HEK293 (cell line): Measurements from ENCODE around the gene RPS6KC1.

Source experiments
- CTCF ChIA-PET: fragments of 350-600 bp; formaldehyde crosslinking; extraction: SDS; loops from one replicate; lab custom pipeline; 2021; ENCODE audit warnings: antibody characterized with exemption; lab: Yijun Ruan, JAX
- POLR2A ChIA-PET: fragments of 300-600 bp; formaldehyde crosslinking; extraction: SDS; loops from one replicate; lab custom pipeline; 2020; ENCODE audit warnings: antibody characterized with exemption, inconsistent platforms; lab: Yijun Ruan, JAX
- H3K27ac ChIP-seq: fragments of 200-500 bp; sonication (Bioruptor generic); 2 replicates; pipeline ENCODE4 v1.5.1; 2014; ENCODE audit warnings: low read depth, low read length, control low read depth, inconsistent platforms; ENCODE audit errors: extremely low read depth
- H3K36me3 ChIP-seq, 2 experiments: fragments of 200-500 bp in 1 of 2; sonication (Bioruptor generic) in 1 of 2; 1 replicate in 1 of 2; 2 replicates in 1 of 2; pipeline ENCODE4 v1.5.1; 2014 to 2017; ENCODE audit warnings: inconsistent platforms in 2 of 2, low read length in 2 of 2; ENCODE audit not compliant: control insufficient read depth in 2 of 2, insufficient read depth in 1 of 2
- H3K4me1 ChIP-seq: fragments of 200-500 bp; sonication (Bioruptor generic); 2 replicates; pipeline ENCODE4 v1.5.1; 2014; ENCODE audit warnings: mild to moderate bottlenecking, low read length, inconsistent platforms; ENCODE audit not compliant: control insufficient read depth, insufficient read depth
- H3K4me3 ChIP-seq: 2 replicates; pipeline ENCODE4 v1.5.1; 2011; ENCODE audit warnings: low read depth, mild to moderate bottlenecking, control low read depth, low read length, moderate library complexity
- H3K9me3 ChIP-seq: fragments of 200-500 bp; sonication (Bioruptor generic); 2 replicates; pipeline ENCODE4 v1.5.1; 2014; ENCODE audit warnings: low read depth, low read length, inconsistent platforms; ENCODE audit not compliant: control insufficient read depth, insufficient read depth
- BCL11B ChIP-seq: fragments of 450-650 bp; formaldehyde crosslinking; IDR thresholded peaks from 2 replicates; pipeline ENCODE4 v1.5.1; 2016; ENCODE audit warnings: low read depth, missing biosample characterization, missing genetic modification characterization
- GLI4 ChIP-seq: fragments of 450-650 bp; formaldehyde crosslinking; IDR thresholded peaks from 2 replicates; pipeline ENCODE4 v1.5.1; 2016; ENCODE audit warnings: missing biosample characterization, missing genetic modification characterization
- TCF7L2 ChIP-seq: IDR thresholded peaks from 2 replicates; pipeline ENCODE4 v1.6.1; 2011; ENCODE audit warnings: low read depth, mild to moderate bottlenecking, inconsistent platforms, low read length, moderate library complexity, borderline replicate concordance
- ZBTB21 ChIP-seq: fragments of 450-650 bp; formaldehyde crosslinking; IDR thresholded peaks from 2 replicates; pipeline ENCODE4 v1.5.1; 2017; ENCODE audit warnings: missing biosample characterization, missing genetic modification characterization
- ZFP41 ChIP-seq: fragments of 450-650 bp; formaldehyde crosslinking; IDR thresholded peaks from 2 replicates; pipeline ENCODE4 v1.5.1; 2016; ENCODE audit warnings: missing biosample characterization, missing genetic modification characterization, borderline replicate concordance
- ZNF10 ChIP-seq: fragments of 450-650 bp; formaldehyde crosslinking; IDR thresholded peaks from 2 replicates; pipeline ENCODE4 v1.5.1; 2017; ENCODE audit warnings: missing biosample characterization, missing genetic modification characterization
- ZNF112 ChIP-seq: fragments of 450-650 bp; formaldehyde crosslinking; IDR thresholded peaks from 2 replicates; pipeline ENCODE4 v1.5.0; 2017; ENCODE audit warnings: missing biosample characterization, missing genetic modification characterization
- ZNF175 ChIP-seq: fragments of 450-650 bp; formaldehyde crosslinking; IDR thresholded peaks from 2 replicates; pipeline ENCODE4 v1.5.1; 2016; ENCODE audit warnings: missing biosample characterization, missing genetic modification characterization
- ZNF19 ChIP-seq: fragments of 450-650 bp; formaldehyde crosslinking; IDR thresholded peaks from 2 replicates; pipeline ENCODE4; 2016; ENCODE audit warnings: missing biosample characterization, missing genetic modification characterization, low read depth
- ZNF211 ChIP-seq: fragments of 450-650 bp; formaldehyde crosslinking; IDR thresholded peaks from 2 replicates; pipeline ENCODE4 v1.5.1; 2016; ENCODE audit warnings: low read depth, missing biosample characterization, missing genetic modification characterization
- ZNF214 ChIP-seq: fragments of 450-650 bp; formaldehyde crosslinking; IDR thresholded peaks from 2 replicates; pipeline ENCODE4 v1.5.1; 2017; ENCODE audit warnings: missing biosample characterization, mild to moderate bottlenecking, missing genetic modification characterization, borderline replicate concordance
- ZNF266 ChIP-seq: fragments of 450-650 bp; formaldehyde crosslinking; IDR thresholded peaks from 2 replicates; pipeline ENCODE4 v1.5.1; 2016; ENCODE audit warnings: missing biosample characterization, missing genetic modification characterization, low read depth
- ZNF335 ChIP-seq: fragments of 450-650 bp; formaldehyde crosslinking; conservative IDR thresholded peaks from 2 replicates; pipeline ENCODE4 v1.5.1; 2016; ENCODE audit warnings: missing biosample characterization, missing genetic modification characterization
- ZNF366 ChIP-seq: fragments of 450-650 bp; formaldehyde crosslinking; conservative IDR thresholded peaks from 2 replicates; pipeline ENCODE4 v1.5.1; 2016; ENCODE audit warnings: missing biosample characterization, missing genetic modification characterization
- ZNF48 ChIP-seq: fragments of 450-650 bp; formaldehyde crosslinking; IDR thresholded peaks from 2 replicates; pipeline ENCODE4 v1.5.1; 2016; ENCODE audit warnings: missing biosample characterization, missing genetic modification characterization
- ZNF501 ChIP-seq: fragments of 450-650 bp; formaldehyde crosslinking; IDR thresholded peaks from 2 replicates; pipeline ENCODE4 v1.5.1; 2016; ENCODE audit warnings: missing biosample characterization, missing genetic modification characterization
- ZNF610 ChIP-seq: fragments of 450-650 bp; formaldehyde crosslinking; IDR thresholded peaks from 2 replicates; pipeline ENCODE4 v1.5.1; 2016; ENCODE audit warnings: missing biosample characterization, missing genetic modification characterization, borderline replicate concordance
- ZNF624 ChIP-seq: fragments of 450-650 bp; formaldehyde crosslinking; IDR thresholded peaks from 2 replicates; pipeline ENCODE4 v1.5.1; 2017; ENCODE audit warnings: missing biosample characterization, missing genetic modification characterization
- ZNF677 ChIP-seq: fragments of 450-650 bp; IDR thresholded peaks from 2 replicates; pipeline ENCODE4 v1.5.0; 2018; ENCODE audit warnings: missing biosample characterization, mild to moderate bottlenecking, missing genetic modification characterization, moderate library complexity
- ZNF785 ChIP-seq: fragments of 450-650 bp; formaldehyde crosslinking; IDR thresholded peaks from 2 replicates; pipeline ENCODE4 v1.5.1; 2016; ENCODE audit warnings: missing biosample characterization, missing genetic modification characterization
- TF ChIP-seq, protein P1 (sequence below): fragments of 450-650 bp; formaldehyde crosslinking; IDR thresholded peaks from 2 replicates; pipeline ENCODE4 v1.5.1; 2016; ENCODE audit warnings: missing biosample characterization, missing genetic modification characterization
- TF ChIP-seq, protein P2 (sequence below): fragments of 450-650 bp; formaldehyde crosslinking; IDR thresholded peaks from 2 replicates; pipeline ENCODE4 v1.5.1; 2017; ENCODE audit warnings: missing biosample characterization, missing genetic modification characterization
- TF ChIP-seq, protein P3 (sequence below): fragments of 450-650 bp; formaldehyde crosslinking; IDR thresholded peaks from 2 replicates; pipeline ENCODE4 v1.5.1; 2016; ENCODE audit warnings: missing biosample characterization, missing genetic modification characterization, borderline replicate concordance
- TF ChIP-seq, protein P4 (sequence below): fragments of 450-650 bp; formaldehyde crosslinking; IDR thresholded peaks from 2 replicates; pipeline ENCODE4 v1.5.1; 2016; ENCODE audit warnings: missing biosample characterization, missing genetic modification characterization

Gene RPS6KC1

DNA sequence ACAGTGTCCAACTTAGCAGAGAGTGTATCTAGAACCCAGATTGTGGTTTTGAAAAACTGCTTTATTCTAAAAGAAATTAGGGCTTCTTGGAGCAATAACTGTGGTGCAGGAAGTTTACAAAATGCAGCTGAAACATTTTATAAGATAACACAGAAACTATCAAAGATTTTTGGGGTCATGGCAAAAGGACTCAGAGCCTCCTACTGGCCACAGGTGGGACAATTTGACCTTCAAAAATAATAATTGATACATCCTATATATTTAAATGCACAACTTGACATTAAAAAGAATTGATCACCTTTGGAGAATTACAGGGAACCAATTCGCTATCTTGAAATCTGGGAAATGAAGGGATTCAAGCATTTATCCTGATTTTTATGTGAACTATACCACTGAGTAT lies 235.2 kb downstream of the RPS6KC1 start (continued):
- no peak for TF ChIP-seq ZNF112 (tag by site-specific recombination)
- TF ChIP-seq BCL11B (tag by site-specific recombination): no peak
- TF ChIP-seq, all 188 proteins: peak for 0

DNA sequence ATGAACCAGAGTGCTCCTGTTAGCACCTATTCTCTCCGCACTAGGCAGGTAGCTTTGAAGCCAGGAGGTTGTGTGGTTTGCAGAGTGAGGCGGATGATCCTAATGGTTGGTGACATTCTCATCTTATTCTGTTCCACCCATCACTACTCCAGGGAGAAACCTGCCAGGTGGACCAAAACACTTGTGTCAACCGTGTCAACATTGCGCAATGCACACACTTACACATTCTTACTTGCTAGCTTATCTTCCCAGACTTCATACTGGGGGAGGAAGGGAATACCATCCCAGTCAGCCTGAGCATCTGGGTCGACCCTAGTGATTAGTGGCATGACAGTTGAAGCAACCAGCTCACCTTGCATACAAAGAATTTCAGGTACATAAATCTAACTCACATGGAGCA lies 236.9 kb downstream of the RPS6KC1 start:
- ChIA-PET CTCF (no interaction called here), POLR2A (no interaction called here)
- H3K27ac ChIP-seq: no peak overlapping the region

DNA sequence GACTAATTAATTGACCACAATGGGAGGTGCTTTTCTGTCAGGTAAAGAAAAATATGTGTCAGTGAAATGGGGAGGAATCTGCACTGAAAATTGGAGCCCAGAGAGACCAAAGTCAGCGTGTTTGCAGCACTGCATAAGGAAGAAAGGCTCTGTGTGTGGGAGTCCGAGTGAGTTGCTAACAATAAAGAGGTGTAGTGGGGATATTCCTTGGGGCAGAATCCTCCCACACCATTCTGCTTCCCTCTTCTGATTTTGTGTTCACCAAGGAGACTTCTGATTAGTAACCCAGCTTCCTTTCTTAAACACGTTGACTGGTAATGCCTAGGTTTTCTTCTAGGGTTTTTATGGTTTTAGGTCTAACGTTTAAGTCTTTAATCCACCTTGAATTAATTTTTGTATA lies 240.5 kb downstream of the RPS6KC1 start:
- Histone ChIP-seq H3K27ac (no peak overlapping the region), H3K36me3 (no peaks in the 10 kb centered on the region), H3K4me1 (no peaks in the 10 kb centered on the region), H3K4me3 (no peak overlapping the region), H3K9me3 (no peaks in the 10 kb centered on the region)
- ChIA-PET CTCF (interaction anchor here (0.9 kb wide), 1 partner anchor 970 kb away, joined by 3 read pairs; no protein-coding TSS in a partner anchor), POLR2A (no interaction called here)
- no peak for TF ChIP-seq ZNF366 (tag by site-specific recombination)
- TF ChIP-seq ZNF501 (tag by site-specific recombination): no peak
- TF ChIP-seq, protein P1, sequence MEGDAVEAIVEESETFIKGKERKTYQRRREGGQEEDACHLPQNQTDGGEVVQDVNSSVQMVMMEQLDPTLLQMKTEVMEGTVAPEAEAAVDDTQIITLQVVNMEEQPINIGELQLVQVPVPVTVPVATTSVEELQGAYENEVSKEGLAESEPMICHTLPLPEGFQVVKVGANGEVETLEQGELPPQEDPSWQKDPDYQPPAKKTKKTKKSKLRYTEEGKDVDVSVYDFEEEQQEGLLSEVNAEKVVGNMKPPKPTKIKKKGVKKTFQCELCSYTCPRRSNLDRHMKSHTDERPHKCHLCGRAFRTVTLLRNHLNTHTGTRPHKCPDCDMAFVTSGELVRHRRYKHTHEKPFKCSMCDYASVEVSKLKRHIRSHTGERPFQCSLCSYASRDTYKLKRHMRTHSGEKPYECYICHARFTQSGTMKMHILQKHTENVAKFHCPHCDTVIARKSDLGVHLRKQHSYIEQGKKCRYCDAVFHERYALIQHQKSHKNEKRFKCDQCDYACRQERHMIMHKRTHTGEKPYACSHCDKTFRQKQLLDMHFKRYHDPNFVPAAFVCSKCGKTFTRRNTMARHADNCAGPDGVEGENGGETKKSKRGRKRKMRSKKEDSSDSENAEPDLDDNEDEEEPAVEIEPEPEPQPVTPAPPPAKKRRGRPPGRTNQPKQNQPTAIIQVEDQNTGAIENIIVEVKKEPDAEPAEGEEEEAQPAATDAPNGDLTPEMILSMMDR: no peak
- TF ChIP-seq ZNF19 (tag by site-specific recombination): no peak
- no peak for TF ChIP-seq ZNF610
- TF ChIP-seq ZFP41 (tag by site-specific recombination): no peak
- no peak for TF ChIP-seq ZNF211 (tag by site-specific recombination)
- TF ChIP-seq, protein P2, sequence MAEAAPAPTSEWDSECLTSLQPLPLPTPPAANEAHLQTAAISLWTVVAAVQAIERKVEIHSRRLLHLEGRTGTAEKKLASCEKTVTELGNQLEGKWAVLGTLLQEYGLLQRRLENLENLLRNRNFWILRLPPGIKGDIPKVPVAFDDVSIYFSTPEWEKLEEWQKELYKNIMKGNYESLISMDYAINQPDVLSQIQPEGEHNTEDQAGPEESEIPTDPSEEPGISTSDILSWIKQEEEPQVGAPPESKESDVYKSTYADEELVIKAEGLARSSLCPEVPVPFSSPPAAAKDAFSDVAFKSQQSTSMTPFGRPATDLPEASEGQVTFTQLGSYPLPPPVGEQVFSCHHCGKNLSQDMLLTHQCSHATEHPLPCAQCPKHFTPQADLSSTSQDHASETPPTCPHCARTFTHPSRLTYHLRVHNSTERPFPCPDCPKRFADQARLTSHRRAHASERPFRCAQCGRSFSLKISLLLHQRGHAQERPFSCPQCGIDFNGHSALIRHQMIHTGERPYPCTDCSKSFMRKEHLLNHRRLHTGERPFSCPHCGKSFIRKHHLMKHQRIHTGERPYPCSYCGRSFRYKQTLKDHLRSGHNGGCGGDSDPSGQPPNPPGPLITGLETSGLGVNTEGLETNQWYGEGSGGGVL: no peak
- TF ChIP-seq ZNF175 (tag by site-specific recombination): no peak
- TF ChIP-seq ZNF335 (tag by site-specific recombination): no peak
- TF ChIP-seq ZNF785: no peak
- no peak for TF ChIP-seq ZNF677 (tag by site-specific recombination)
- no peak for TF ChIP-seq ZBTB21 (tag by site-specific recombination)
- TF ChIP-seq TCF7L2: no peak
- TF ChIP-seq ZNF214 (tag by site-specific recombination): no peak
- no peak for TF ChIP-seq ZNF266
- no peak for TF ChIP-seq GLI4
- TF ChIP-seq, protein P3, sequence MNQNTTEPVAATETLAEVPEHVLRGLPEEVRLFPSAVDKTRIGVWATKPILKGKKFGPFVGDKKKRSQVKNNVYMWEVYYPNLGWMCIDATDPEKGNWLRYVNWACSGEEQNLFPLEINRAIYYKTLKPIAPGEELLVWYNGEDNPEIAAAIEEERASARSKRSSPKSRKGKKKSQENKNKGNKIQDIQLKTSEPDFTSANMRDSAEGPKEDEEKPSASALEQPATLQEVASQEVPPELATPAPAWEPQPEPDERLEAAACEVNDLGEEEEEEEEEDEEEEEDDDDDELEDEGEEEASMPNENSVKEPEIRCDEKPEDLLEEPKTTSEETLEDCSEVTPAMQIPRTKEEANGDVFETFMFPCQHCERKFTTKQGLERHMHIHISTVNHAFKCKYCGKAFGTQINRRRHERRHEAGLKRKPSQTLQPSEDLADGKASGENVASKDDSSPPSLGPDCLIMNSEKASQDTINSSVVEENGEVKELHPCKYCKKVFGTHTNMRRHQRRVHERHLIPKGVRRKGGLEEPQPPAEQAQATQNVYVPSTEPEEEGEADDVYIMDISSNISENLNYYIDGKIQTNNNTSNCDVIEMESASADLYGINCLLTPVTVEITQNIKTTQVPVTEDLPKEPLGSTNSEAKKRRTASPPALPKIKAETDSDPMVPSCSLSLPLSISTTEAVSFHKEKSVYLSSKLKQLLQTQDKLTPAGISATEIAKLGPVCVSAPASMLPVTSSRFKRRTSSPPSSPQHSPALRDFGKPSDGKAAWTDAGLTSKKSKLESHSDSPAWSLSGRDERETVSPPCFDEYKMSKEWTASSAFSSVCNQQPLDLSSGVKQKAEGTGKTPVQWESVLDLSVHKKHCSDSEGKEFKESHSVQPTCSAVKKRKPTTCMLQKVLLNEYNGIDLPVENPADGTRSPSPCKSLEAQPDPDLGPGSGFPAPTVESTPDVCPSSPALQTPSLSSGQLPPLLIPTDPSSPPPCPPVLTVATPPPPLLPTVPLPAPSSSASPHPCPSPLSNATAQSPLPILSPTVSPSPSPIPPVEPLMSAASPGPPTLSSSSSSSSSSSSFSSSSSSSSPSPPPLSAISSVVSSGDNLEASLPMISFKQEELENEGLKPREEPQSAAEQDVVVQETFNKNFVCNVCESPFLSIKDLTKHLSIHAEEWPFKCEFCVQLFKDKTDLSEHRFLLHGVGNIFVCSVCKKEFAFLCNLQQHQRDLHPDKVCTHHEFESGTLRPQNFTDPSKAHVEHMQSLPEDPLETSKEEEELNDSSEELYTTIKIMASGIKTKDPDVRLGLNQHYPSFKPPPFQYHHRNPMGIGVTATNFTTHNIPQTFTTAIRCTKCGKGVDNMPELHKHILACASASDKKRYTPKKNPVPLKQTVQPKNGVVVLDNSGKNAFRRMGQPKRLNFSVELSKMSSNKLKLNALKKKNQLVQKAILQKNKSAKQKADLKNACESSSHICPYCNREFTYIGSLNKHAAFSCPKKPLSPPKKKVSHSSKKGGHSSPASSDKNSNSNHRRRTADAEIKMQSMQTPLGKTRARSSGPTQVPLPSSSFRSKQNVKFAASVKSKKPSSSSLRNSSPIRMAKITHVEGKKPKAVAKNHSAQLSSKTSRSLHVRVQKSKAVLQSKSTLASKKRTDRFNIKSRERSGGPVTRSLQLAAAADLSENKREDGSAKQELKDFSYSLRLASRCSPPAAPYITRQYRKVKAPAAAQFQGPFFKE (tag by site-specific recombination): no peak
- no peak for TF ChIP-seq ZNF10

More for the DNA sequence above, 236.9 kb downstream of the RPS6KC1 start:
- Histone ChIP-seq H3K9me3 (no peaks in the 10 kb centered on the region), H3K36me3 (no peaks in the 10 kb centered on the region), H3K4me1 (no peaks in the 10 kb centered on the region), H3K4me3 (no peak overlapping the region)
- TF ChIP-seq ZNF624 (tag by site-specific recombination) (no peak), ZNF48 (no peak)
- TF ChIP-seq, protein P4, sequence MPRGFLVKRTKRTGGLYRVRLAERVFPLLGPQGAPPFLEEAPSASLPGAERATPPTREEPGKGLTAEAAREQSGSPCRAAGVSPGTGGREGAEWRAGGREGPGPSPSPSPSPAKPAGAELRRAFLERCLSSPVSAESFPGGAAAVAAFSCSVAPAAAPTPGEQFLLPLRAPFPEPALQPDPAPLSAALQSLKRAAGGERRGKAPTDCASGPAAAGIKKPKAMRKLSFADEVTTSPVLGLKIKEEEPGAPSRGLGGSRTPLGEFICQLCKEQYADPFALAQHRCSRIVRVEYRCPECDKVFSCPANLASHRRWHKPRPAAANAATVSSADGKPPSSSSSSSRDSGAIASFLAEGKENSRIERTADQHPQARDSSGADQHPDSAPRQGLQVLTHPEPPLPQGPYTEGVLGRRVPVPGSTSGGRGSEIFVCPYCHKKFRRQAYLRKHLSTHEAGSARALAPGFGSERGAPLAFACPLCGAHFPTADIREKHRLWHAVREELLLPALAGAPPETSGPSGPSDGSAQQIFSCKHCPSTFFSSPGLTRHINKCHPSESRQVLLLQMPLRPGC: no peak
